HepG2 (cell line): ENCODE measurements around the gene HECTD2.

Experiments
- JUND ChIP-seq: sonication (generic); formaldehyde crosslinking; IDR thresholded peaks from 2 replicates; pipeline ENCODE4 v1.8.0; 2022; ENCODE audit warnings: mild to moderate bottlenecking, missing genetic modification reagents
- NFKB2 ChIP-seq: sonication (generic); formaldehyde crosslinking; IDR thresholded peaks from 2 replicates; pipeline ENCODE4 v1.4.0; 2020; ENCODE audit warnings: missing genetic modification reagents, borderline replicate concordance
- RAD51 ChIP-seq: fragments of 450-650 bp; IDR thresholded peaks from 2 replicates; pipeline ENCODE4 v1.6.1; 2016; ENCODE audit warnings: borderline replicate concordance
- RBFOX2 ChIP-seq: fragments of 200-400 bp; formaldehyde crosslinking; IDR thresholded peaks from 2 replicates; pipeline ENCODE4 v1.6.1; 2017; ENCODE audit warnings: low read depth, mild to moderate bottlenecking, low read length
- RFX5 ChIP-seq: IDR thresholded peaks from 2 replicates; pipeline ENCODE4 v1.6.1; 2011; ENCODE audit warnings: low read depth, low read length, improper control_type of control experiment
- TP53 ChIP-seq: sonication (generic); formaldehyde crosslinking; conservative IDR thresholded peaks from 2 replicates; pipeline ENCODE4 v1.4.0; 2020; ENCODE audit warnings: missing genetic modification reagents
- ZNF224 ChIP-seq: sonication (generic); formaldehyde crosslinking; IDR thresholded peaks from 2 replicates; pipeline ENCODE4 v1.5.0; 2020; ENCODE audit warnings: mild to moderate bottlenecking, missing genetic modification reagents
- ZNF614 ChIP-seq: IDR thresholded peaks from 2 replicates; pipeline ENCODE4 v1.6.1; 2018; ENCODE audit warnings: missing biosample characterization, missing genetic modification reagents, inconsistent platforms, borderline replicate concordance
- ZNF766 ChIP-seq: sonication (generic); formaldehyde crosslinking; IDR thresholded peaks from 2 replicates; pipeline ENCODE4 v1.5.0; 2020; ENCODE audit warnings: missing genetic modification reagents, borderline replicate concordance
- TF ChIP-seq, protein P1 (sequence below): sonication (generic); formaldehyde crosslinking; IDR thresholded peaks from 2 replicates; pipeline ENCODE4 v1.5.0; 2020; ENCODE audit warnings: mild to moderate bottlenecking, missing genetic modification reagents, moderate library complexity
- TF ChIP-seq, protein P2 (sequence below): sonication (generic); formaldehyde crosslinking; IDR thresholded peaks from 2 replicates; pipeline ENCODE4 v1.5.0; 2020; ENCODE audit warnings: missing genetic modification reagents
- TF ChIP-seq, protein P3 (sequence below): sonication (generic); formaldehyde crosslinking; IDR thresholded peaks from 2 replicates; pipeline ENCODE4 v1.4.0; 2020; ENCODE audit warnings: missing genetic modification reagents
- TF ChIP-seq, protein P4 (sequence below): sonication (generic); formaldehyde crosslinking; IDR thresholded peaks from 2 replicates; pipeline ENCODE4 v1.4.0; 2020; ENCODE audit warnings: missing genetic modification reagents, borderline replicate concordance

DNA sequence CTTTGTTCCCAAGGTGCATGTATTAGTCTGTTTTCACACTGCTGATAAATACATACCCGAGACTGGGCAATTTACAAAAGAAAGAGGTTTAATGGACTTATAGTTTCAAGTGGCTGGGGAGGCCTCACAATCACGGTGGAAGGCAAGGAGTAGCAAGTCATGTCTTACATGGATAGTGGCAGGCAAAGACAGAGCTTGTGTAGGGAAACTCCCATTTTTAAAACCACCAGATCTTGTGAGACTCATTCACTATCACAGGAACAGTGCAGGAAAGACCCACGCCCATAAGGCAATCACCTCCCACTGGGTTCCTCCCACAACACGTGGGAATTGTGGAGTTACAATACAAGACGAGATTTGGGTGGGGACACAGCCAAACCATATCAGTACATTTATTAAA is 129.8 kb downstream of the HECTD2 start:
- TF ChIP-seq, protein P1, sequence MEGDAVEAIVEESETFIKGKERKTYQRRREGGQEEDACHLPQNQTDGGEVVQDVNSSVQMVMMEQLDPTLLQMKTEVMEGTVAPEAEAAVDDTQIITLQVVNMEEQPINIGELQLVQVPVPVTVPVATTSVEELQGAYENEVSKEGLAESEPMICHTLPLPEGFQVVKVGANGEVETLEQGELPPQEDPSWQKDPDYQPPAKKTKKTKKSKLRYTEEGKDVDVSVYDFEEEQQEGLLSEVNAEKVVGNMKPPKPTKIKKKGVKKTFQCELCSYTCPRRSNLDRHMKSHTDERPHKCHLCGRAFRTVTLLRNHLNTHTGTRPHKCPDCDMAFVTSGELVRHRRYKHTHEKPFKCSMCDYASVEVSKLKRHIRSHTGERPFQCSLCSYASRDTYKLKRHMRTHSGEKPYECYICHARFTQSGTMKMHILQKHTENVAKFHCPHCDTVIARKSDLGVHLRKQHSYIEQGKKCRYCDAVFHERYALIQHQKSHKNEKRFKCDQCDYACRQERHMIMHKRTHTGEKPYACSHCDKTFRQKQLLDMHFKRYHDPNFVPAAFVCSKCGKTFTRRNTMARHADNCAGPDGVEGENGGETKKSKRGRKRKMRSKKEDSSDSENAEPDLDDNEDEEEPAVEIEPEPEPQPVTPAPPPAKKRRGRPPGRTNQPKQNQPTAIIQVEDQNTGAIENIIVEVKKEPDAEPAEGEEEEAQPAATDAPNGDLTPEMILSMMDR (CRISPR knock-in tag) = no peak
- TF ChIP-seq TP53 = no peak
- TF ChIP-seq RAD51 = no peak
- TF ChIP-seq, protein P2, sequence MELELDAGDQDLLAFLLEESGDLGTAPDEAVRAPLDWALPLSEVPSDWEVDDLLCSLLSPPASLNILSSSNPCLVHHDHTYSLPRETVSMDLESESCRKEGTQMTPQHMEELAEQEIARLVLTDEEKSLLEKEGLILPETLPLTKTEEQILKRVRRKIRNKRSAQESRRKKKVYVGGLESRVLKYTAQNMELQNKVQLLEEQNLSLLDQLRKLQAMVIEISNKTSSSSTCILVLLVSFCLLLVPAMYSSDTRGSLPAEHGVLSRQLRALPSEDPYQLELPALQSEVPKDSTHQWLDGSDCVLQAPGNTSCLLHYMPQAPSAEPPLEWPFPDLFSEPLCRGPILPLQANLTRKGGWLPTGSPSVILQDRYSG (CRISPR knock-in tag) = no peak
- no peak for TF ChIP-seq ZNF766 (CRISPR knock-in tag)
- no peak for TF ChIP-seq JUND (CRISPR knock-in tag)
- TF ChIP-seq RFX5 = no peak
- TF ChIP-seq, protein P3, sequence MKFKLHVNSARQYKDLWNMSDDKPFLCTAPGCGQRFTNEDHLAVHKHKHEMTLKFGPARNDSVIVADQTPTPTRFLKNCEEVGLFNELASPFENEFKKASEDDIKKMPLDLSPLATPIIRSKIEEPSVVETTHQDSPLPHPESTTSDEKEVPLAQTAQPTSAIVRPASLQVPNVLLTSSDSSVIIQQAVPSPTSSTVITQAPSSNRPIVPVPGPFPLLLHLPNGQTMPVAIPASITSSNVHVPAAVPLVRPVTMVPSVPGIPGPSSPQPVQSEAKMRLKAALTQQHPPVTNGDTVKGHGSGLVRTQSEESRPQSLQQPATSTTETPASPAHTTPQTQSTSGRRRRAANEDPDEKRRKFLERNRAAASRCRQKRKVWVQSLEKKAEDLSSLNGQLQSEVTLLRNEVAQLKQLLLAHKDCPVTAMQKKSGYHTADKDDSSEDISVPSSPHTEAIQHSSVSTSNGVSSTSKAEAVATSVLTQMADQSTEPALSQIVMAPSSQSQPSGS (CRISPR knock-in tag) = no peak
- no peak for TF ChIP-seq ZNF224 (CRISPR knock-in tag)
- TF ChIP-seq NFKB2 (CRISPR knock-in tag) = no peak
- TF ChIP-seq RBFOX2 = no peak
- no peak for TF ChIP-seq ZNF614
- TF ChIP-seq, protein P4, sequence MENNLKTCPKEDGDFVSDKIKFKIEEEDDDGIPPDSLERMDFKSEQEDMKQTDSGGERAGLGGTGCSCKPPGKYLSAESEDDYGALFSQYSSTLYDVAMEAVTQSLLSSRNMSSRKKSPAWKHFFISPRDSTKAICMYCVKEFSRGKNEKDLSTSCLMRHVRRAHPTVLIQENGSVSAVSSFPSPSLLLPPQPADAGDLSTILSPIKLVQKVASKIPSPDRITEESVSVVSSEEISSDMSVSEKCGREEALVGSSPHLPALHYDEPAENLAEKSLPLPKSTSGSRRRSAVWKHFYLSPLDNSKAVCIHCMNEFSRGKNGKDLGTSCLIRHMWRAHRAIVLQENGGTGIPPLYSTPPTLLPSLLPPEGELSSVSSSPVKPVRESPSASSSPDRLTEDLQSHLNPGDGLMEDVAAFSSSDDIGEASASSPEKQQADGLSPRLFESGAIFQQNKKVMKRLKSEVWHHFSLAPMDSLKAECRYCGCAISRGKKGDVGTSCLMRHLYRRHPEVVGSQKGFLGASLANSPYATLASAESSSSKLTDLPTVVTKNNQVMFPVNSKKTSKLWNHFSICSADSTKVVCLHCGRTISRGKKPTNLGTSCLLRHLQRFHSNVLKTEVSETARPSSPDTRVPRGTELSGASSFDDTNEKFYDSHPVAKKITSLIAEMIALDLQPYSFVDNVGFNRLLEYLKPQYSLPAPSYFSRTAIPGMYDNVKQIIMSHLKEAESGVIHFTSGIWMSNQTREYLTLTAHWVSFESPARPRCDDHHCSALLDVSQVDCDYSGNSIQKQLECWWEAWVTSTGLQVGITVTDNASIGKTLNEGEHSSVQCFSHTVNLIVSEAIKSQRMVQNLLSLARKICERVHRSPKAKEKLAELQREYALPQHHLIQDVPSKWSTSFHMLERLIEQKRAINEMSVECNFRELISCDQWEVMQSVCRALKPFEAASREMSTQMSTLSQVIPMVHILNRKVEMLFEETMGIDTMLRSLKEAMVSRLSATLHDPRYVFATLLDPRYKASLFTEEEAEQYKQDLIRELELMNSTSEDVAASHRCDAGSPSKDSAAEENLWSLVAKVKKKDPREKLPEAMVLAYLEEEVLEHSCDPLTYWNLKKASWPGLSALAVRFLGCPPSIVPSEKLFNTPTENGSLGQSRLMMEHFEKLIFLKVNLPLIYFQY (CRISPR knock-in tag) = no peak
